HTR-8/SVneo (cell line): ENCODE measurements around the gene FBXL20.

ENCODE experiments used
- DNase-seq: peaks from one replicate; pipeline ENCODE4 v3.0.0; 2011; ENCODE audit warnings: low spot score, mixed read lengths; ENCODE audit not compliant: insufficient read length
- FAIRE-seq: peaks from 2 replicates; lab custom pipeline; 2011; peaks lifted over from hg19 to GRCh38; lab: Jason Lieb, UNC

The FBXL20 gene

DNA sequence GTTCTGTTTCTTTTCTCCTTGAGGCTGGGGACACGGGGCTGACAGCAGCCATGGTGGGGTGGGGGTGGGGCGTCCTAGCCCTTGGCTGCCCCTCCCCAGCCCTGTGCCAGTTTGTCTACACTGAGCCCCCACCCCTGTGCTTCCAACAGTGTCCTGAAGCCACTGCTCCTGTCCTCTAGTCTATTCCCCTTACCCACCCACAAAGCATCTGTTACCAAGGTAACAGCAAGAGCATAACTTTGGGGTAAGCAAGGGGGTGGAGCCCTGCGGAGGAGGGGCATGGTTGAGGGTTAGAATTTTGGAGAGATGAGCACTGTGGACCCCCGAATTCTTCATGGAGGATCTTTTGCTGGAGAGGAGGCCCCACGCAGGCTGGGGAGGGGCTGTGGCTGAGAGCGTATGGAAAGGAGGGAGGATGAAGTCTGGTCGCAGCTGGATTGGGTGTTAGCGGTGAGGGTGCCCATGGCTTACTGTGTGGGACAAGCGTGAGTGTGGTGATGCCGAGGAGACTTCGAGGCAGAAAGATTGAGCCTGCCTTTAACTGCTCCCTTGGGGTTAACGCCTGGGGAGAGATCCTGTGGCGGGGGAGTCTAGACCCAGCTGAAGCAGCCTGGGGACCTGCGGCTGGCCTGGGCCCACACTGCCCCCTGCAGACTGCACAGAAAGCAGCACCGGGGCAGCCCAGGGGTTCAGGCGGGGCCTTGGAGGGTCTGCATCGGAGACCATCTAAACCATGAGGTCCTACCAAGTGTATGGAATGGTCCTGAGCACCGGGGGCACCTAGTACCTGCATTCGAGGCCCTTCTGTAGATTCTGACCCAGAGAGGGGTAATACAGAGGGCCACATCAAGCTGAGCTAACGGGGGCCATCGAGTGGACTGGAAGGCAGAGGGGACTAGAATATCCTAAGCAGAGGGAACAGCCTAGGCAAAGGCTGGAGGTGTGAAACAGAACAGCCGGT, 169.6 kb downstream of the FBXL20 start:
- FAIRE-seq (no peak), DNase-seq (peak; percentile 65)

GRCh38 chr17:39231091-39231561, 170.3 kb downstream of the FBXL20 start:
- no peak for FAIRE-seq
- DNase-seq: no peak

- FAIRE-seq (no peak), DNase-seq (no peak)
Measured at GRCh38 chr17:39230361-39230760, 171.1 kb downstream of the FBXL20 start.

DNA sequence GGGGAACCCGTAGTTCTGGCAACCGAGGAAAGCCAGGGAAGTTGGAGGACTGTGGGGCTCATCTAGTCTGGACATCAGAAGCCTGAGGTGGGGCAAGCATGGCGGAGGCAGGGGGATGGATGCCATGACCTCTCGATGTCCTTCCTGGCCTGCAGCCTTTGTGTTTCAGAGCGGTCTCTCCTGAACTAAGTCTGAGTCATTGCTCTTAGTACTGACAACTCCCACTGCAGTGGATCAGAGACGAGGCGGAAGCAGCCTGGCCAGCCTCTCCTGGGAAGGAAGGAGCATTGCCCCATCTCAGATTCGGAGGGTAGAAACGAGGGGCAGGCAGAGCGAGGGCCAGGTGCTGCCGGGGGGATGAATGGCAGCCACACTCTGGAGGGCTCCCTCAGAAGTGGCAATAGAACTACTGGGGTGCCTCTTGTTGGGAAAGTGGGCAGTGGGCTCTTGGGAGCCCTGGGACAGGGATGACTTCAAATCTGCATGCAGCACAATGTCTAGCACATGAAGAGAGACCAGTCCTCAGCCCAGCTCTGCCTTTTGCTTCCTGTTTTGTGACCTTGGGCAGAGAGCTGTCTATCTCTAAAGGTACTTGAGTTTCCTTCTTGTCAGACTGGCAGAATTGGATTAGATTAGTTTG, 172.0 kb downstream of the FBXL20 start:
- FAIRE-seq: peak; percentile 74
- no peak for DNase-seq

- DNase-seq (no peak), FAIRE-seq (peak; percentile 20)
Measured at GRCh38 chr17:39227364-39227919, 174.0 kb downstream of the FBXL20 start.

DNA sequence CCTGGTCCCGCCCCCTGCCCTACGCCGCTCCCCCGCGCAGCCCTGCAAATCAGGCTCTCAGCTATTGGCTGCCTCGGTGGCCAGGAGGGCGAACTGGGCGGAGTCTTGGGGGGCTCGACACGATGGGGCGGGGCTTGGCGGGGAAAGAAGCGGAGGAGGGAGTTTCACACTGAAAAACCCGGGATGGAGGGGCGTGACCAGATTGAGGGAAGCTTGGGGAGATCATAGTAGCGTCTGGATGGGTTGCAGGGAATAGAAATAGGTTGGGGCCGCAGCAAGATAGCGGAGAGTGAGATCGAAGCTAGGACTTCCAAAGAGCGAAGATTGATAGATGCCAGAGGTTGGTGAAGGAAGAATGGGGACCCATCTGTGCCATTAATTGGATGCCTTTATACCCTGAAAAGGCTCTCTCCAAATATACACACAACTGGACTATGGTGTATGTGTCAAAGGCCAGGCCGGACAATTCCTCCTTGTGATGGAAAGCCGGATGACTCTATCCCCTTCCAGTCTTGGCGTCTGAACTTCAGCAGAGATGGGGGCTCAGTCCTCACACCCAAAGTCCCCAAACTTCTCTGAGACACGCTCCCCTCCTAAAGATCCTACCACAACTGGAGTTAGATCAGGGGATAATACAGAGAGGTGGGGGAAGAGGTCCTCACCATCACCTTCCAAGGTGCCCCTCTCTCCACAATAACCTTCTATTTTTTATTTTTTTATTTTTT, 175.3 kb downstream of the FBXL20 start:
- FAIRE-seq (peak; percentile 91), DNase-seq (peak; percentile 97)

GRCh38 chr17:39225308-39225958, 176.0 kb downstream of the FBXL20 start, which contains the start of gene STAC2:
Gene STAC2 (minus strand): TSS chr17:39225945. CDS start chr17:39225502, 443 bp downstream.
- FAIRE-seq: no peak
- no peak for DNase-seq

DNA sequence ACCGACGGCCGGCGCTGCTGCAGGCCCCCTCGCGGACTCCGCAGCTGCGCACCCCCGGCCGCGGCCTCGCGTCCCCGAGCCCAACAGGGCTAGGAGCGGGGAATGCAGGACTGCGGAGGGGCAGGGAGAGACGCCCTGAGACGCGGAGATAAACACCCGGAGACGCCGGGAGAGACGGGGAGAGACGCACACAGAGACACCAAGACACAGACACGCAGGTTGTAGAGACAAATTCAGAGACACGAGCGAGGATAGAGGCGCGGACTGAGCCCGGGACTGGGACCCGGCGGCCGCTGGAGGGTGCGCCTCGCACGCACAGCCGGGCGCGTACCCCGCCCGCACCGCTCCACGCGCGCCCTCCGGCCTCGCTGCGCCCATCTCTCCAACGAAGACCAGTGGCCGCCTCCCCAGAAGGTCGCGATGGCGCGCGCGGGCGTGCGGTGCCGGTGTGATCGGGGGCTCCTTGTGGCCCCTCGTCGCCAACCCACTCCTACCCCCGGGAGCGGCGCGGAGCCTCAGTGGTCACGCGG, 176.6 kb downstream of the FBXL20 start:
- FAIRE-seq (no peak), DNase-seq (no peak)

- FAIRE-seq (no peak), DNase-seq (no peak)
Measured at GRCh38 chr17:39223907-39224777, 177.3 kb downstream of the FBXL20 start.

GRCh38 chr17:39222866-39223834, 178.3 kb downstream of the FBXL20 start:
- FAIRE-seq (peak; percentile 44), DNase-seq (no peak)

- DNase-seq: no peak
- FAIRE-seq: no peak
Measured at GRCh38 chr17:39222151-39222550, 179.3 kb downstream of the FBXL20 start.

DNA sequence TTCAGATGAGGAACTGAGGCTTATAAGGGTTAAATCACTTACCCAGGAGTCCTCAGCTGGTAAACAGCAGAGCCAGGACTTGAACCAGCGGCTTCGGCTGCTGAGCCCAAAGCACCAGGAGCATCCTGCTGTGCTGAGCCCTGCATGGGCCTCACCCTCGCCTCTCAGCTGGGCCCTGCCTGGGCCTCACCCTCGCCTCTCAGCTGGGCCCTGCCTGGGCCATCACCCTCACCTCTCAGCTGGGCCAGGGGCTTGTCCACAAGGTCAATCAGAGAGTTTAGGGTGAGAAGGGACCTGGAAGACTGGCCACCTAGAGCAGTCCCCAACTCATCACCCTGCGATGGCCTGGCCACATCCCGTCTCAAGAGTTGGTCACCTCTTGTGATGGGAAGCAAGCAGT, 179.9 kb downstream of the FBXL20 start:
- no peak for DNase-seq
- peak; percentile 23 for FAIRE-seq

DNA sequence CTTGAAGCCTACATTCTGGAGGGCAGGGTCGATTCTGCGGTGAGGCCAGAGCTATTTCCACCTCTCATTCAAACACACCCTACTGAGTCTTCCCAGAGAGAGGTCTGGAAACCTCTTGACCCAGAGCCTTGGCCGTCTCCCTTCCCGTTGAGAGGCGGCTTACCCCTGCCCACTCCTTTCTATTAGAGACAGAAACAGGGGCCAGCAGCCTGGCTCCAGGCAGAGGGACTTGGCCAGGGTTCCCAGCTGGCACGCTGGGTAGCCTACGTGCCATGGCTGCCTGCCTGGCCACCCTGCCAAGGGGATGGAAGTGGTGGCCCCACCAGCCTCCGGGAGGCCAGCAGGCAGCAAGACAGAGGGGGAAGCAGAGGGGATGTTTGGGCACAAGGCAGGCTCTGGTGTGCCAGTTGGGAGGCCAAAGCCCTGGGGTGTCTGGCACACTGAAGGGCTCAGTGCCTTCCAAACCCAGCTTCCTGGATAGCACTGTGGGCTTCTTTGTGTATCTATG, 181.7 kb downstream of the FBXL20 start:
- FAIRE-seq: no peak
- DNase-seq: no peak

GRCh38 chr17:39218906-39219305, 182.5 kb downstream of the FBXL20 start:
- FAIRE-seq: no peak
- no peak for DNase-seq

DNA sequence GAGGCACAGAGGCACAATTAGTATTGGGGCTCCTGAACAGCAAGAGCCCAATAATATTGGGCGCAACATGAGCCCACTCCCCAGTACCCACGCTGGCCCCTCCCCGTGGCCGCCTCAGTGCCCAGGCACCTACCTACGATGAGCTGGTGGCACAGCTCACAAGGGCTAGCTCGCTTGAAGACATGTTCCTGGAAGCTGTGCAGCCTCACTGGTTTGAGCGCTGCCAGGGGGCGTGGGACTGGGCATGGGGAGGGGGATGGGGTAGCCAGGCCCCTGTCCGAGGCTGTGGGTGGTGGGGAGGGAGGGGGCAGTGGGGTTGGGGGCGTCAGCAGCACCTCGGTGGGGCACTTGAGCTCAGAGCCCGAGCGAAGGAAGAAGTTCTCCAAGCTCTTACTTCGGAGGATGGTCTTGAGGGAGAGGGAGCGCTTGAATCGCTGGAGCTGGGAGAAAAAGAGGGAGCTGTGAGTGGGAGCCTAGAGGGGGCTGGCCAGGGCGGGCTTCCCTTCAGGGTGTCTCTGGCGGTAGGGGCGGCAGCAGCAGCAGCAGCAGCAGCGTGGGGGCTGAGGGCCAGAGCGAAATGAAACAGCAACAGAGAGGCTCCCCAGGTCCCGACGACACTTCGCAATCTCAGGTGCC, 183.6 kb downstream of the FBXL20 start:
- no peak for FAIRE-seq
- no peak for DNase-seq

DNA sequence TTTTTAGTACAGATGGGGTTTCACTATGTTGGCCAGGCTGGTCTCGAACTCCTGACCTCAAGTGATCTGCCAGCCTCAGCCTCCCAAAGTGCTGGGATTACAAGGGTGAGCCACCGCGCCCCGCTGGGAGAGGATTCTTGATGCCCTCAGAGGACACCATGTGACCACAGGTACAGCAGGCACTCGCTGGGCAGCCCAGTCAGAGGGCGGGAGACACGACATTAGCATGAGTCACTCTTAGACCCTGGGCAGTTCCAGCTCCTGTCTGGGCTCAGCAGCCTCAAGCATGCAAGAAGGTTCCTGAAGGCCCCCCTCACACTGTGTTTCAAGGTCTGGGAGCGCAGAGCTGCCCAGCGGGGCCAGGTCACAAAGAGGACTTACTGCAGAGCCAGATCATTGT, 187.6 kb downstream of the FBXL20 start:
- no peak for FAIRE-seq
- DNase-seq: no peak
